T-helper 22 cell (primary cell): ENCODE data around the gene MIER3.
A peak's percentile ranks its signal among the peaks of the same experiment; 100 is the strongest.

ENCODE experiments used
- DNase-seq: peaks from one replicate; pipeline ENCODE4 v3.0.0-alpha.2; 2020; ENCODE audit warnings: low read depth

Gene MIER3

GRCh38 chr5:56959326-56959725, 7.4 kb upstream of the MIER3 start:
- no peak for DNase-seq

GRCh38 chr5:56958595-56958994, 6.7 kb upstream of the MIER3 start:
- DNase-seq, result no peak

DNA sequence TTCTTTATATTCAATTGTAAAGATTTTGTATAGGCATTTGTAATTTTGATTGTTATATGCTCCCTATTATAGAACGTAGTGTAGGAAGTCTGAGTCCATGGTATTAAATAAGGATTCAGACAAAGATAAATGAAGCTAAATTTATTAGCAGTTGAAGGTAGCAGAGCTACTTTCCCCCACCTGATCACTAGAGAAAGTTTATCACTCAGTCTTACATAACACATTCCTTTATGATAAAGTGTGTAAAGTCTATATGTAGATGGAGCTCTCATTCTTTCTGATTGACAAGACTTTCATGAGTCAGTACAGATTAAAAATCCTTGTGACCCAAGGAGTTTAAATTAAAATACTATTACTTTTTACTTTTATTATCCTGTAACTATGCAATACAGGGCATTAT, 2.3 kb upstream of the MIER3 start:
- no peak for DNase-seq

DNA sequence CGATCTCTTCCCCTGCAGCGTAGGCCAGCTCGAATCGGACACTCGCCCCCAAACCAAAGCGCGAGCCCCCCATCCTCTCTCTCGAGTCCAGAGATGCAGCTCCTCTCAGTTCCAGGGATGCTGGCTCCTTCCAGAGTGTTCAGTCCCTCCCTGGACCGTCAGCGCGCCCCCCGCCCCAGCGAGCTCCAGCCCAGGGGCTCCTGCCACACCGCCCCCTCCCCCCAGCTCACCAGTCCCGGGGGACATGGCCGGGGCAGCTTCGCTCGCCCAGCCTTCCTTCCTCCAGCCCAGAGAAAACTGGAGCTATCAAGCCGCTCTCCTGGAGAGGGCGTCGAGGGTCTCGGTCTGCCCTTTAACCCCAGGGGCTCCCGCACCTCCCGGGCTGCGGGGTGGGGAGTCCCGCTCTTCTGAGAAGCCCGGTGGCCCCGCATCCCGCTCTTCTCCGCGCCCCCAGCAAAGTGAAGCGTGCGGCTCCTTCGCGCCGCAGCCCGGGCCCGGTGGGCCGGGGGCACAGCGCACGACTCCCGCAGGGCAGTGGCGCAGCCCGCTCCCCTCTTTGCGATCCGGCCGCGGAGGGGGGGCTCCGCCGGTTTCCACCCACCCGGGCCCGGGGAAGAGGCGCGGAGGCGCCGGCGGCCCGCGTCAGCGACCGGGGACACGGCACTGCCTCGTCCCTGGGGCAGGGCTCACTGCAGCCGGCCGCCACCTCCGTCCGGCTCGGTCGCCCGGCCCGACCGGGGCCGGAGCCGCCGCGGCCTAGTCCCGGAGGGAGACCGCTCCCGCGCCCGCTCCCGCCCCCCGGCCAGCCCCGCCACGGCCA, 587 bp downstream of the MIER3 start:
- DNase-seq, result peak; percentile 4

DNA sequence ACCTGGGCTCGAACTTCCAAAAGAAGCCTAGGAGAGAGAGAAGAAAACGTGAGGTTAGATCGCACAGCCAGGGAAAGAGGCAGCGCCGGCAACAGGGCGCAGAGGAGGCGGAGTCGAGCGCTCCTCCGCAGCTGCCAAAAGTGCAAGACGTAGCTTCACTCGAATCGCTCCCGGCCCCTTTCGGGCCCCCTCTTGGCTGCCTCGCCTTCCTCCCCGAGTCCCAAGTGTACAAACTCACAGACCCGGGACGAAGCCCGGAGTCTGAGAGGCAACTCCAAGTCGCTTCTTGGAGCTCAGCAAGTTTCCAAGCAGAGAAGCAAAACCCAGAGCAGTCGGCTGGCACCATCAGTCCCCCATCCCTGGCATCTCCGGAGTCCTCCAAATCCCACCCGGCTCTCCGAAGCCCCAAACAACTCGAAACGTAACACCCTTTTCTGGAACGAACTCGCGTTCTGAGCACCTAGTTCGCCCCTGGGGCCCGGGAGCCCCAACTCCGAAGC, 1.2 kb downstream of the MIER3 start:
- peak; percentile 8 for DNase-seq

GRCh38 chr5:56947052-56947451, 4.9 kb downstream of the MIER3 start:
- no peak for DNase-seq

GRCh38 chr5:56941981-56942380, 9.9 kb downstream of the MIER3 start:
- no peak for DNase-seq

DNA sequence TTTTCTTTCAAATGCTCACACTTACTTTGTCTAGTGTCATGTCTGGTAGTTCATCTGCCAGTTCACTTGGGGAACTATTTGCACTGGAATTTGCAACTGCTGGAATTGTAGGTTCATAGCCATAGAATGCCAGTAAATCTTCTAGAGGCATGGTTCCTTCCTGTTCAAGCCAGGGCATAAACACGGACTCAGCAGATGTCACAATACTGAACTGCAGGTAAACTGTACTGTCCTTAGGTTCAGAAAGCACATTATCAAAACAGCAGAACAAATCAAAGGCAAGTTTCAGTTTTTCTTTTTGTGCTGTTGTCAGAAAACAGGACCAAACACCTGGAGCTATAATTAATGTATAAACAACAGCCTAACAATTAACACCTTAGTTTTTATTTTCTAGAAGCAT, 13.1 kb downstream of the MIER3 start:
- DNase-seq, result no peak

DNA sequence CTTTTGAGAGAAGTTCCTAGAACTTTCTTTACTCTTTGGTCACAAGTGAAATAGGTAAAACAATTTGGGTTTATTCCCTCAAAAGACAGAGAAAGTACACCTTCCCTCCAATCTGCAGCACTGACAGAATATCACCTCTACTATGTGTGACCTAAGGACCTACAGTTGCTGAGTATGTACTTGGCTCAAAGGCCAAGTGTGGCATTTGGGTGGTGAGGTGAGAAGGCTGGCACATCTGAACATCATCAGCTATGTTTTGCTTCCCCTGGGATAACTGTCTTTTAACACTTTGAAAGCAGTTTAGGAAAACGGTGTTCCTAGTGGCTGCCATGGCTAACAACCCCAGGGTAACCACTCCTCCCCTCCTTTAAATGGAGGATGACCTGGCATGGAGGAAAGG, 17.6 kb downstream of the MIER3 start:
- no peak for DNase-seq

GRCh38 chr5:56922922-56923321, 29.0 kb downstream of the MIER3 start:
- DNase-seq, result no peak

DNA sequence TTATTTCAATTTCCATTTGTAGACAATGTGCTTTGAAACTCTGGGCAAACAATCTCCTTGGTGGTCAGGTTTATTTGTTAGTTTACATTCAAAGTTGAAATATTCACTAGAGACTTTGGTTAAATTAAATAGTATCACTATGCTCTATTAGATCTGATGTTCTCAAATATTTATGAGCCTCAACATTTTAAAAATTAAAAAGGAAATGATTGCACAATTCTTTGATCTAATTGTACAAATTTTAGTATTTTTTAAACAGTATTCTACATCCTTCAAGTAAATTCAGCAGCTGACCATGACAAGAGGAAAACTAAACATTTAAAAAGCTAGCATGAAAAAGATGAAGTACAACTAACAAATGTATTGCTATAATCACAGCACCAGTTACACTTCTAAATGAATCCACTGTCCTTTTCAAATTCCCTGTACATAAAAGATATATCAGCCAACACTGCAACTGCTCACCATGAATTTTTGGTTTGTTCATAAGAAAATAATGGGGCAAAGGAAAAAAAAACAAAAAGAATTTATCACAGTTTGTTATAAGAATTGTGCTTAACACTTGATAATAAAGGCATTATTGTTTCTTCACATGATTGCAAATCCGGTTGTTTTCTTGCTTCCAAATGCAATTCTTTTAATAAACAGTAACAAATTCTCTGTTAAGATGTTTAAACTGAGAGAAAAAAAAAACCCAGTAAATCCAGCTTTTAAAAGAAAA, 31.8 kb downstream of the MIER3 start:
- DNase-seq, result no peak

DNA sequence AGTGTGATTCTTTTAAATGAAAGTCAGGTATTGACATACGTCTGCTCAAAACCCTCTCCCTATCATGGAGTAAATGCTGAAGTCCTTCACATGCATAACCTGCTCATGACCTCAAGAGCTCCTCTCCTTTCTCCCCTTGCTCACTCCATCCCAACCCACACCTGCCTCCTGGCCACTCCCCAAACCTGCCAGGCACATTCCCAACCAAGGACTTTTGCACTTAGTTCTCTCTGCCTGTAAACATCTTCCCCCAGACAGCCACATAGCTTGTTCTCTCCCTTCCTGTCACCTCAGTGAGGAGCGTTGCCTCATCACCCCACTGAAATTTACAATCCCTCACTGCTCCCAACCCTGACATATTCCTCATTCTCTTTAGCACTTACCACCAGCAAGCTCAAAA, 33.9 kb downstream of the MIER3 start:
- DNase-seq, result no peak

GRCh38 chr5:56917534-56917933, 34.4 kb downstream of the MIER3 start:
- no peak for DNase-seq

GRCh38 chr5:56914678-56915077, 37.2 kb downstream of the MIER3 start:
- DNase-seq, result no peak

GRCh38 chr5:56913766-56914165, 38.2 kb downstream of the MIER3 start:
- no peak for DNase-seq

GRCh38 chr5:56910210-56910965, 41.5 kb downstream of the MIER3 start:
- DNase-seq, result no peak

GRCh38 chr5:56909294-56910209, 42.4 kb downstream of the MIER3 start, which contains the start of gene SETD9:
SETD9 (plus strand) TSS chr5:56909596; CDS start chr5:56909646, 50 bp downstream.
- DNase-seq, result peak; percentile 78

- DNase-seq, result no peak
Measured at GRCh38 chr5:56908942-56909293, 43.0 kb downstream of the MIER3 start.

GRCh38 chr5:56900858-56901578, 50.9 kb downstream of the MIER3 start:
- DNase-seq, result no peak

DNA sequence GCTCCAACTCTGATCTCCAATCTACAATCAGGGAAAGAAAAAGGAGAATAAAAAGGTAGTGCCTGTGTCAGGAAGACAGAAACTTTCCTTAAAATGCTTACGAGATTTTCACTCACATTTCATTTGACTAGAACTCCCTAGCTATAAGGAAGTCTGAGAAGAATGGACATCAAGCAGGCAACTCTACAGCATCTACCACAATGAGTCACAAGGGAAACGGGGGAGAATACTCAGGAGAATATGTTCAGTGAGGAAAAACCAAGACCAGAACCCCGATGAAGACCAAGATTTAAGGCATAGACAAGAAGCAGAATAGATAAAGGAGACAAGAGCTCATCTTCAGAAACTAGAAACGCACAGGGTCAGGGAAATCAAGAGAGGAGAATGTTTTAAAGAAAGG, 51.5 kb downstream of the MIER3 start:
- DNase-seq, result no peak

- no peak for DNase-seq
Measured at GRCh38 chr5:56898213-56898612, 53.7 kb downstream of the MIER3 start.
